K562 (cell line): ENCODE measurements around the gene DNAH10. TPM values are rescaled to one million over a fixed set of nuclear protein-coding genes. Genes with fewer than 3 reads are reported as not detected.

Experiments
- ATAC-seq: fragments of 200-7000 bp; cut with Tn5 transposase; 3 replicates; pipeline ENCODE4 v1.9.1; 2020; ENCODE audit warnings: moderate library complexity
- BruUV-seq: library from RNA; stranded (reverse); fragments of 400-500 nt; replicated peaks from 2 replicates; lab custom pipeline; 2021; lab: Mats Ljungman, UMichigan
- CTCF ChIA-PET: fragments of 300-600 bp; formaldehyde crosslinking; extraction: SDS; loops from one replicate; lab custom pipeline; 2021; ENCODE audit warnings: low intra/inter-chr PET ratio; lab: Yijun Ruan, JAX
- POLR2A ChIA-PET: fragments of 300-600, 350-650 bp; sonication (Branson Sonifier 250); formaldehyde crosslinking; extraction: SDS; loops from one replicate; lab custom pipeline; 2021; ENCODE audit warnings: antibody characterized with exemption, inconsistent platforms; lab: Yijun Ruan, JAX
- DNase-seq, 4 experiments: peaks; one replicate each; pipeline versions ENCODE4 v3.0.0 to v3.0.0-alpha.2; 2011 to 2018; ENCODE audit warnings: low spot score in 3 of 4, mixed read lengths in 3 of 4; ENCODE audit errors: extremely low read depth in 1 of 4
- FAIRE-seq: peaks from 2 replicates; lab custom pipeline; 2011; peaks lifted over from hg19 to GRCh38; lab: Jason Lieb, UNC
- H2AFZ ChIP-seq: 2 replicates; pipeline ENCODE4 v1.6.0; 2011; ENCODE audit warnings: low read depth, low read length, control low read depth, inconsistent platforms
- H3K27ac ChIP-seq: fragments of 200-600 bp; 3 replicates; pipeline ENCODE4 v1.8.0; 2011; ENCODE audit warnings: low read depth, mild to moderate bottlenecking, control low read depth, inconsistent platforms, low read length, moderate library complexity, mixed read lengths; ENCODE audit errors: extremely low read depth
- H3K27me3 ChIP-seq, 2 experiments: fragments of 300-600 bp in 1 of 2; 2 replicates in 1 of 2; 3 replicates in 1 of 2; pipeline versions ENCODE4 v1.6.0 to v1.8.0; 2011; ENCODE audit warnings: inconsistent platforms in 2 of 2, low read length in 2 of 2, mild to moderate bottlenecking in 1 of 2, mixed read lengths in 1 of 2, moderate library complexity in 1 of 2; ENCODE audit not compliant: control insufficient read depth in 2 of 2, insufficient read depth in 2 of 2
- H3K36me3 ChIP-seq: fragments of 300-600 bp; 3 replicates; pipeline ENCODE4 v1.8.0; 2011; ENCODE audit warnings: mild to moderate bottlenecking, low read length, inconsistent platforms; ENCODE audit not compliant: control insufficient read depth, insufficient read depth
- H3K4me1 ChIP-seq, 2 experiments: fragments of 200-600 bp in 1 of 2; replicated peaks in 1 of 2; 2 replicates in 1 of 2; 3 replicates in 1 of 2; pipeline versions ENCODE4 v1.5.1 to v1.8.0; 2011; ENCODE audit warnings: inconsistent platforms in 2 of 2, low read length in 2 of 2, mild to moderate bottlenecking in 1 of 2, mixed read lengths in 1 of 2, moderate library complexity in 1 of 2; ENCODE audit not compliant: control insufficient read depth in 2 of 2, insufficient read depth in 2 of 2
- H3K4me2 ChIP-seq: 2 replicates; pipeline ENCODE4 v1.6.1; 2011; ENCODE audit warnings: low read length, control low read depth, inconsistent platforms, mixed read lengths; ENCODE audit not compliant: insufficient read depth
- H3K4me3 ChIP-seq: fragments of 200-600 bp; sonication (generic), shearing (Covaris generic); 2 replicates; pipeline ENCODE4 v1.5.1; 2016; ENCODE audit warnings: control low read depth, inconsistent platforms
- H3K79me2 ChIP-seq: fragments of 200-600 bp; 3 replicates; pipeline ENCODE4 v1.8.0; 2011; ENCODE audit warnings: low read length, inconsistent platforms; ENCODE audit not compliant: control insufficient read depth, insufficient read depth
- H3K9ac ChIP-seq, 2 experiments: 2 replicates each; pipeline versions ENCODE4 v1.6.0 to v1.6.1; 2011; ENCODE audit warnings: low read depth in 2 of 2, low read length in 2 of 2, control low read depth in 1 of 2, inconsistent platforms in 1 of 2, mild to moderate bottlenecking in 1 of 2, mixed read lengths in 1 of 2; ENCODE audit not compliant: insufficient read depth in 1 of 2
- H3K9me1 ChIP-seq: one replicate; pipeline ENCODE4 v1.6.0; 2011; ENCODE audit warnings: inconsistent platforms, mild to moderate bottlenecking, low read length, moderate library complexity; ENCODE audit not compliant: control insufficient read depth, insufficient read depth
- H3K9me3 ChIP-seq: replicated peaks from 2 replicates; pipeline ENCODE4 v1.5.1; 2011; ENCODE audit warnings: low read depth, low read length, inconsistent platforms; ENCODE audit not compliant: control insufficient read depth, insufficient read depth
- H4K20me1 ChIP-seq: replicated peaks from 2 replicates; pipeline ENCODE4 v1.6.1; 2011; ENCODE audit warnings: low read length, inconsistent platforms, mixed read lengths; ENCODE audit not compliant: control insufficient read depth, insufficient read depth
- ESRRA ChIP-seq: fragments of 450-650 bp; IDR thresholded peaks from 2 replicates; pipeline ENCODE4 v1.6.1; 2014; ENCODE audit warnings: low read depth, mild to moderate bottlenecking, moderate library complexity, borderline replicate concordance
- FOSL1 ChIP-seq: fragments of 200-800 bp; sonication (Bioruptor generic); conservative IDR thresholded peaks from 2 replicates; pipeline ENCODE4 v1.6.1; 2016; ENCODE audit warnings: missing genetic modification characterization, missing compliant biosample characterization
- FOXA3 ChIP-seq, 2 experiments: fragments of 450-650 bp in 1 of 2; sonication (generic) in 1 of 2; formaldehyde crosslinking; IDR thresholded peaks in 1 of 2; conservative IDR thresholded peaks in 1 of 2; 2 replicates each; pipeline versions ENCODE4 v1.4.0 to v1.8.0; 2020 to 2022; ENCODE audit warnings: mild to moderate bottlenecking in 2 of 2, missing genetic modification reagents in 1 of 2
- GTF2F1 ChIP-seq: IDR thresholded peaks from 2 replicates; pipeline ENCODE4 v1.6.1; 2011; ENCODE audit warnings: low read depth, low read length, improper control_type of control experiment
- MCM3 ChIP-seq: fragments of 450-650 bp; IDR thresholded peaks from 2 replicates; pipeline ENCODE4 v1.6.1; 2016
- NFATC3 ChIP-seq: fragments of 450-650 bp; IDR thresholded peaks from 2 replicates; pipeline ENCODE4 v1.6.1; 2017; ENCODE audit warnings: mild to moderate bottlenecking
- NR1H2 ChIP-seq: sonication (generic); formaldehyde crosslinking; IDR thresholded peaks from 2 replicates; pipeline ENCODE4 v1.4.0; 2020; ENCODE audit warnings: mild to moderate bottlenecking, missing genetic modification reagents
- SFPQ ChIP-seq: fragments of 200-400 bp; formaldehyde crosslinking; IDR thresholded peaks from 2 replicates; pipeline ENCODE4 v1.6.1; 2017; ENCODE audit warnings: mild to moderate bottlenecking, low read depth, low read length, moderate library complexity
- SLC30A9 ChIP-seq: fragments of 250-450 bp; sonication (Bioruptor Pico); IDR thresholded peaks from 2 replicates; pipeline ENCODE4 v1.8.0; 2022; ENCODE audit warnings: mild to moderate bottlenecking, moderate library complexity
- SMARCA4 ChIP-seq: fragments of 450-650 bp; IDR thresholded peaks from 2 replicates; pipeline ENCODE4 v1.6.1; 2016
- TAF1 ChIP-seq: IDR thresholded peaks from 2 replicates; pipeline ENCODE4 v1.6.1; 2011; ENCODE audit warnings: mild to moderate bottlenecking, low read length, moderate library complexity; ENCODE audit not compliant: insufficient read depth, control insufficient read depth, severe bottlenecking; ENCODE audit errors: extremely low read depth
- TEAD1 ChIP-seq, 2 experiments: fragments of 450-650 bp in 1 of 2; sonication (generic) in 1 of 2; formaldehyde crosslinking; IDR thresholded peaks; 2 replicates each; pipeline versions ENCODE4 v1.4.0 to v1.8.0; 2020 to 2022; ENCODE audit warnings: mild to moderate bottlenecking in 2 of 2, missing genetic modification reagents in 1 of 2
- U2AF1 ChIP-seq: fragments of 200-400 bp; formaldehyde crosslinking; optimal IDR thresholded peaks from 2 replicates; pipeline ENCODE3; 2017; ENCODE audit warnings: mild to moderate bottlenecking, low read depth, low read length, moderate library complexity
- ZNF311 ChIP-seq: fragments of 250-450 bp; sonication (Bioruptor Pico); IDR thresholded peaks from 2 replicates; pipeline ENCODE4 v1.4.0; 2020; ENCODE audit warnings: mild to moderate bottlenecking, moderate library complexity
- ZNF41 ChIP-seq: fragments of 250-450 bp; sonication (Bioruptor Pico); conservative IDR thresholded peaks from 2 replicates; pipeline ENCODE4 v1.4.0; 2020; ENCODE audit warnings: mild to moderate bottlenecking
- ZNF57 ChIP-seq: fragments of 450-650 bp; formaldehyde crosslinking; IDR thresholded peaks from 2 replicates; pipeline ENCODE4 v1.4.0; 2020; ENCODE audit warnings: mild to moderate bottlenecking, moderate library complexity
- WGBS: fragments of 100-300 bp; shearing (Covaris generic); methylation state at CpG from one replicate; pipeline ENCODE4 v1.1.6; 2016; ENCODE audit warnings: low coverage, mixed read lengths; ENCODE audit not compliant: insufficient coverage; ENCODE audit errors: missing lambda C conversion rate; 5-methylcytosine and 5-hydroxymethylcytosine counted together
- in situ Hi-C: fragments of 300-500 bp; cut with MboI; formaldehyde crosslinking; loops from 4 replicates; pipeline ENCODE4 v1.15.0; 2018; ENCODE audit warnings: inconsistent platforms, mixed read lengths
- intact Hi-C: fragments of 100-400 bp; cut with micrococcal nuclease; formaldehyde crosslinking; loops from 2 replicates; pipeline ENCODE4 v1.14.2; 2022
- polyA plus RNA-seq, 8 experiments: library from polyadenylated mRNA; depleted of rRNA in 4 of 8; stranded (reverse) in 5 of 8; unstranded in 3 of 8; fragments of >200 nt; fragmentation: Nextera tagmentation in 2 of 8; fragmentation: Illumina TruSeq in 1 of 8; extraction: Ambion mirVana in 2 of 8; extraction: Trizol in 1 of 8; gene quantifications; 2 replicates each; pipeline versions ENCODE4 v1.2.1 to v1.2.3, GENCODE V29; 2011 to 2014; ENCODE audit warnings: inconsistent platforms in 1 of 8, missing spikeins in 1 of 8
- total RNA-seq, 7 experiments: library from RNA; depleted of rRNA in 6 of 7; stranded (reverse); fragments of >200 nt in 6 of 7; fragmentation: Illumina TruSeq in 2 of 7; extraction: Trizol in 2 of 7; gene quantifications; 2 replicates each; pipeline versions ENCODE4 v1.2.1 to v1.2.3, GENCODE V29; 2011 to 2021; ENCODE audit warnings: low replicate concordance in 1 of 7
- TF ChIP-seq, protein P1 (sequence below): fragments of 450-650 bp; formaldehyde crosslinking; IDR thresholded peaks from 2 replicates; pipeline ENCODE4 v1.4.0; 2020; ENCODE audit warnings: mild to moderate bottlenecking, mixed read lengths

Gene DNAH10
- total and polyA plus RNA-seq, 9 of the 15 experiments (the other 6 are each of a cell fraction or from before 2014, with no cell fraction given) = 0.01 to 0.06 (median 0.04) TPM; not detected in 1

GRCh38 chr12:123934829-123935228, 172.7 kb downstream of the DNAH10 start (continued):
- peak in 1 of 2 experiments; percentile 46; a peak in 1 of 4 replicates for TF ChIP-seq TEAD1 (CRISPR knock-in tag; IDR thresholded peaks at IDR 0.05)
- no peak for TF ChIP-seq TAF1
- no peak for TF ChIP-seq NR1H2
- no peak for TF ChIP-seq GTF2F1
- peak; percentile 41; the same call in 1 of the 2 replicates for TF ChIP-seq FOSL1 (tag)
- no peak for TF ChIP-seq SLC30A9 (CRISPR knock-in tag)
- TF ChIP-seq FOXA3 (CRISPR knock-in tag; conservative IDR thresholded peaks at IDR 0.05 in 1 of 2, IDR thresholded peaks at IDR 0.05 in 1 of 2) = peak in 1 of 2 experiments; percentile 56; a peak in 1 of 4 replicates
- TF ChIP-seq, all 486 proteins: peak for 7

- BruUV-seq = no TSS peak
These were observed 173.9 kb downstream of the DNAH10 start for GRCh38 chr12:123935956-123936355.

More at GRCh38 chr12:123935956-123936355, 173.9 kb downstream of the DNAH10 start:
- Histone ChIP-seq H3K4me1 (peaks cover 0 to 3% of the 10 kb centered on the region in 2 experiments; a peak in 4 of 5 replicates), H4K20me1 (peaks cover 16% of the 10 kb centered on the region), H3K9me1 (no peaks in the 10 kb centered on the region), H3K9me3 (no peaks in the 10 kb centered on the region), H3K27me3 (peaks cover 58 to 93% of the 10 kb centered on the region in 2 experiments), H3K36me3 (no peaks in the 10 kb centered on the region), H3K9ac (peak overlapping the region in 1 of 2 experiments; percentile 21; a peak in 1 of 4 replicates), H3K27ac (no peak overlapping the region), H2AFZ (no peak overlapping the region), H3K79me2 (no peaks in the 10 kb centered on the region), H3K4me2 (no peak overlapping the region), H3K4me3 (no peak overlapping the region)
- CTCF ChIA-PET = no interaction called here
- in situ Hi-C loops (no loop called here), intact Hi-C loops (no loop called here)
- POLR2A ChIA-PET = no interaction called here
- WGBS = 21% methylated on average over 6 of the region's 7 CpGs
- no peak for DNase-seq
- no peak for FAIRE-seq
- ATAC-seq = no peak
- TF ChIP-seq, protein P1, sequence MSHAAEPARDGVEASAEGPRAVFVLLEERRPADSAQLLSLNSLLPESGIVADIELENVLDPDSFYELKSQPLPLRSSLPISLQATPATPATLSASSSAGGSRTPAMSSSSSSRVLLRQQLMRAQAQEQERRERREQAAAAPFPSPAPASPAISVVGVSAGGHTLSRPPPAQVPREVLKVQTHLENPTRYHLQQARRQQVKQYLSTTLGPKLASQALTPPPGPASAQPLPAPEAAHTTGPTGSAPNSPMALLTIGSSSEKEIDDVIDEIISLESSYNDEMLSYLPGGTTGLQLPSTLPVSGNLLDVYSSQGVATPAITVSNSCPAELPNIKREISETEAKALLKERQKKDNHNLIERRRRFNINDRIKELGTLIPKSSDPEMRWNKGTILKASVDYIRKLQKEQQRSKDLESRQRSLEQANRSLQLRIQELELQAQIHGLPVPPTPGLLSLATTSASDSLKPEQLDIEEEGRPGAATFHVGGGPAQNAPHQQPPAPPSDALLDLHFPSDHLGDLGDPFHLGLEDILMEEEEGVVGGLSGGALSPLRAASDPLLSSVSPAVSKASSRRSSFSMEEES = no peak
- TF ChIP-seq U2AF1 (no peak), ESRRA (no peak), MCM3 (no peak), ZNF311 (CRISPR knock-in tag) (no peak), SMARCA4 (no peak), ZNF41 (no peak), NFATC3 (no peak), ZNF57 (CRISPR knock-in tag) (no peak), SFPQ (no peak)
